HL-60 (cell line): ENCODE measurements around the gene TBX18.

ENCODE experiments used
- DNase-seq, 2 experiments: peaks; one replicate each; pipeline ENCODE4 v3.0.0-alpha.2; 2010 to 2020; ENCODE audit warnings: low read depth in 1 of 2, low spot score in 1 of 2
- H3K27ac ChIP-seq: fragments of 250-450 bp; sonication (Bioruptor Pico); replicated peaks from 2 replicates; pipeline ENCODE4 v1.5.1; 2020; ENCODE audit warnings: mild to moderate bottlenecking, moderate library complexity
- H3K27me3 ChIP-seq: fragments of 250-450 bp; sonication (Bioruptor Pico); 2 replicates; pipeline ENCODE4 v1.5.1; 2021; ENCODE audit warnings: mild to moderate bottlenecking, moderate library complexity; ENCODE audit not compliant: insufficient read depth, poor library complexity, severe bottlenecking
- H3K4me3 ChIP-seq: replicated peaks from 2 replicates; pipeline ENCODE4 v1.5.1; 2011; ENCODE audit warnings: mild to moderate bottlenecking, control low read depth, low read length; ENCODE audit not compliant: insufficient read depth
- GABPA ChIP-seq: IDR thresholded peaks from 2 replicates; pipeline ENCODE4 v1.6.1; 2012; ENCODE audit warnings: low read depth
- POLR2AphosphoS5 ChIP-seq: IDR thresholded peaks from 2 replicates; pipeline ENCODE4 v1.6.1; 2012; ENCODE audit warnings: low read depth
- SPI1 ChIP-seq: IDR thresholded peaks from 2 replicates; pipeline ENCODE4 v1.6.1; 2012; ENCODE audit warnings: low read depth, mild to moderate bottlenecking, borderline replicate concordance
- TF ChIP-seq, protein P1 (sequence below): IDR thresholded peaks from one replicate; pipeline ENCODE4 v1.5.1; 2011; ENCODE audit warnings: low read length, control low read depth, inconsistent platforms; ENCODE audit not compliant: insufficient read depth
- TF ChIP-seq, protein P2 (sequence below): IDR thresholded peaks from 2 replicates; pipeline ENCODE4 v1.6.1; 2012; ENCODE audit warnings: low read depth; ENCODE audit not compliant: insufficient replicate concordance

The TBX18 gene

DNA sequence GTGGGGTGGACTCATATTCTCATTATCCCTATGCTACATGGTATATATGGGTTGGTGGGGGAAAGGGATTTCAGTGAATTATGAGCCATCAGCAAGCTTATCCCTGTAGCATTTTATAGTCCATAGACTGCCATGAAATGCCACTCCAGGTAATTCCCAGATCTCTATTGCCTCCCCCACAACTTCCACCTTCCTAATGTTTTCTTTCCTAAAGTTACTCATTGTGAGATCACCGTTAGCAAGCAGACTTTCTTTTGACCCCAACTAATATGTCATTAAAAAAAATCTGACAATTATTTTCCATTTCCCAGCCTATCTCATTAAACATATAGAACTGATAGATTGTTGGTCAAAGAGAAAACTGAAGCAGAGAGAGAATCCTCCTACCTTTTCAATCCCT lies 40.7 kb upstream of the TBX18 start:
- H3K27ac ChIP-seq: no peak overlapping the region
- DNase-seq: no peak
- H3K4me3 ChIP-seq: no peak overlapping the region
- no peaks in the 10 kb centered on the region for H3K27me3 ChIP-seq
- TF ChIP-seq, protein P1, sequence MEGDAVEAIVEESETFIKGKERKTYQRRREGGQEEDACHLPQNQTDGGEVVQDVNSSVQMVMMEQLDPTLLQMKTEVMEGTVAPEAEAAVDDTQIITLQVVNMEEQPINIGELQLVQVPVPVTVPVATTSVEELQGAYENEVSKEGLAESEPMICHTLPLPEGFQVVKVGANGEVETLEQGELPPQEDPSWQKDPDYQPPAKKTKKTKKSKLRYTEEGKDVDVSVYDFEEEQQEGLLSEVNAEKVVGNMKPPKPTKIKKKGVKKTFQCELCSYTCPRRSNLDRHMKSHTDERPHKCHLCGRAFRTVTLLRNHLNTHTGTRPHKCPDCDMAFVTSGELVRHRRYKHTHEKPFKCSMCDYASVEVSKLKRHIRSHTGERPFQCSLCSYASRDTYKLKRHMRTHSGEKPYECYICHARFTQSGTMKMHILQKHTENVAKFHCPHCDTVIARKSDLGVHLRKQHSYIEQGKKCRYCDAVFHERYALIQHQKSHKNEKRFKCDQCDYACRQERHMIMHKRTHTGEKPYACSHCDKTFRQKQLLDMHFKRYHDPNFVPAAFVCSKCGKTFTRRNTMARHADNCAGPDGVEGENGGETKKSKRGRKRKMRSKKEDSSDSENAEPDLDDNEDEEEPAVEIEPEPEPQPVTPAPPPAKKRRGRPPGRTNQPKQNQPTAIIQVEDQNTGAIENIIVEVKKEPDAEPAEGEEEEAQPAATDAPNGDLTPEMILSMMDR: no peak
- TF ChIP-seq POLR2AphosphoS5 (no peak), GABPA (no peak), SPI1 (no peak)
- TF ChIP-seq, protein P2, sequence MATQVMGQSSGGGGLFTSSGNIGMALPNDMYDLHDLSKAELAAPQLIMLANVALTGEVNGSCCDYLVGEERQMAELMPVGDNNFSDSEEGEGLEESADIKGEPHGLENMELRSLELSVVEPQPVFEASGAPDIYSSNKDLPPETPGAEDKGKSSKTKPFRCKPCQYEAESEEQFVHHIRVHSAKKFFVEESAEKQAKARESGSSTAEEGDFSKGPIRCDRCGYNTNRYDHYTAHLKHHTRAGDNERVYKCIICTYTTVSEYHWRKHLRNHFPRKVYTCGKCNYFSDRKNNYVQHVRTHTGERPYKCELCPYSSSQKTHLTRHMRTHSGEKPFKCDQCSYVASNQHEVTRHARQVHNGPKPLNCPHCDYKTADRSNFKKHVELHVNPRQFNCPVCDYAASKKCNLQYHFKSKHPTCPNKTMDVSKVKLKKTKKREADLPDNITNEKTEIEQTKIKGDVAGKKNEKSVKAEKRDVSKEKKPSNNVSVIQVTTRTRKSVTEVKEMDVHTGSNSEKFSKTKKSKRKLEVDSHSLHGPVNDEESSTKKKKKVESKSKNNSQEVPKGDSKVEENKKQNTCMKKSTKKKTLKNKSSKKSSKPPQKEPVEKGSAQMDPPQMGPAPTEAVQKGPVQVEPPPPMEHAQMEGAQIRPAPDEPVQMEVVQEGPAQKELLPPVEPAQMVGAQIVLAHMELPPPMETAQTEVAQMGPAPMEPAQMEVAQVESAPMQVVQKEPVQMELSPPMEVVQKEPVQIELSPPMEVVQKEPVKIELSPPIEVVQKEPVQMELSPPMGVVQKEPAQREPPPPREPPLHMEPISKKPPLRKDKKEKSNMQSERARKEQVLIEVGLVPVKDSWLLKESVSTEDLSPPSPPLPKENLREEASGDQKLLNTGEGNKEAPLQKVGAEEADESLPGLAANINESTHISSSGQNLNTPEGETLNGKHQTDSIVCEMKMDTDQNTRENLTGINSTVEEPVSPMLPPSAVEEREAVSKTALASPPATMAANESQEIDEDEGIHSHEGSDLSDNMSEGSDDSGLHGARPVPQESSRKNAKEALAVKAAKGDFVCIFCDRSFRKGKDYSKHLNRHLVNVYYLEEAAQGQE: no peak

DNA sequence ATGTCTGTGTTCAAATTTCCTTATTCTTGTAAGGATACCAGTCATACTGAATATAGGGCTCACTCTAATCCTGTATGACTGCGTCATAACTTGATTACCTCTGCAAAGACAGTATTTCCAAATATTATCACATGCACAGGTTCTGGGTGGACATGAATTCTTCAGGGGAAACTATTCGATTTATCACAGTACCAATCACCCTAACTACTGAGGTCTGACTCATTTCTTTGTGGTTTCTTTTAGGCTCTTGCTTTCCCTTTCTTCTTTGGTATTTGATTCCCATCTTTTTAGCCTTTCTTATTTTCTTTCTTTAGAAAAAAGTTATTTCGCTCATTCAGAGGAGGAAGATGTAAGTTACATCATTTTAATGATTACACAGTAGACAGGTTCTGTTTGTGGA lies 40.3 kb upstream of the TBX18 start:
- Histone ChIP-seq H3K27me3 (no peaks in the 10 kb centered on the region), H3K27ac (no peak overlapping the region), H3K4me3 (no peak overlapping the region)
- no peak for DNase-seq
- TF ChIP-seq POLR2AphosphoS5 (no peak), SPI1 (no peak), GABPA (no peak)
- TF ChIP-seq, protein P1: no peak
- TF ChIP-seq, protein P2: no peak

DNA sequence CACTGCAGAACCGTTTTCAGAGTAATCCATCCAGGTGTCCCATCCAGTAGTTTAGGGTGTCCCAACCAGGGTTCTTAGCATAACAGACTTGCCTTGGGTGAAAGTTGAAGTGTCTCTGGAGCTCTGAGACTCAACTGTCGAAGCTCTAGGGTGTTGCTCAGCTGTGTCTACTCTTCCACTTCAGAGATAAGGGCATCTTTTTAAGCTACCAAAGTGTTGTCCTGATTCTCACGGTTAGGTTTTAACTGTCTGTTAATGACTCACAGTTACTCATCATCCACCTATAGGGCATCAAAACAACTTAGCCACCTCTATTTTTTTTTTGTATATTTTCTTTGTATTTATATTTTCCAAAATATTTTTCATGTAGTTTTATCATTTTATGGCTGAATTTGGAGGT lies 36.9 kb upstream of the TBX18 start:
- no peak overlapping the region for H3K4me3 ChIP-seq
- TF ChIP-seq SPI1 (no peak), POLR2AphosphoS5 (no peak), GABPA (no peak)
- TF ChIP-seq, protein P2: no peak
- TF ChIP-seq, protein P1: no peak
- no peaks in the 10 kb centered on the region for H3K27me3 ChIP-seq
- no peak for DNase-seq
- H3K27ac ChIP-seq: no peak overlapping the region
